Measurements from ENCODE around the gene VWA7.
"Not testable (repeated sequence)": the region's sequence is repeated elsewhere in the genome, so short reads cannot be mapped to it uniquely, and the experiment has no call there.

The VWA7 gene

GRCh38 chr6:31776989-31777666 lies at the start of gene VWA7:
VWA7 (minus strand) TSS chr6:31777328; CDS start chr6:31776779, 549 bp downstream.
- DNase-seq: peak; percentile 79

GRCh38 chr6:31826793-31827285 lies 49.7 kb upstream of the VWA7 start:
- DNase-seq: no peak

- DNase-seq: no peak
These were observed 48.4 kb upstream of the VWA7 start for GRCh38 chr6:31825553-31825952.

- not testable (repeated sequence) for DNase-seq
These were observed 46.6 kb upstream of the VWA7 start for GRCh38 chr6:31823592-31824196.

GRCh38 chr6:31822036-31822821 lies 45.1 kb upstream of the VWA7 start:
- DNase-seq: peak; percentile 79

GRCh38 chr6:31821301-31822035 lies 44.3 kb upstream of the VWA7 start:
- peak; percentile 51 for DNase-seq

GRCh38 chr6:31820399-31820798 lies 43.3 kb upstream of the VWA7 start:
- not testable (repeated sequence) for DNase-seq

GRCh38 chr6:31819871-31820299 lies 42.8 kb upstream of the VWA7 start:
- DNase-seq: no peak

GRCh38 chr6:31817929-31818511 lies 40.9 kb upstream of the VWA7 start:
- not testable (repeated sequence) for DNase-seq

- peak; percentile 62 for DNase-seq
These were observed 40.2 kb upstream of the VWA7 start for GRCh38 chr6:31817133-31817928.

GRCh38 chr6:31815025-31815838 lies 38.1 kb upstream of the VWA7 start, which contains the start of the genes HSPA1A and HSPA1L:
HSPA1A (plus strand) TSS chr6:31815543; CDS start chr6:31815757, 214 bp downstream.
HSPA1L (minus strand) TSS chr6:31815283; CDS start chr6:31811972, 3,311 bp downstream.
- peak; percentile 86 for DNase-seq

- DNase-seq: peak; percentile 78
These were observed 37.5 kb upstream of the VWA7 start for GRCh38 chr6:31814677-31815024.

GRCh38 chr6:31813465-31813849 lies 36.3 kb upstream of the VWA7 start:
- no peak for DNase-seq

GRCh38 chr6:31811645-31812044 lies 34.5 kb upstream of the VWA7 start:
- DNase-seq: no peak

- not testable (repeated sequence) for DNase-seq
These were observed 31.5 kb upstream of the VWA7 start for GRCh38 chr6:31808599-31808998.

GRCh38 chr6:31806470-31807272 lies 29.5 kb upstream of the VWA7 start, which contains the start of gene LSM2:
LSM2 (minus strand) TSS chr6:31806966; CDS start chr6:31806757, 209 bp downstream.
- peak; percentile 97 for DNase-seq

GRCh38 chr6:31805939-31806469 lies 28.9 kb upstream of the VWA7 start:
- DNase-seq: no peak

- not testable (repeated sequence) for DNase-seq
These were observed 24.2 kb upstream of the VWA7 start for GRCh38 chr6:31801031-31801927.
